Measurements from ENCODE around the gene GSTM4. TPM values are rescaled to one million over a fixed set of nuclear protein-coding genes. Genes with fewer than 3 reads are reported as not detected.

Gene GSTM4
- total and polyA plus RNA-seq, 2 experiments from 2014 or later: 12.8 to 12.9 TPM

DNA sequence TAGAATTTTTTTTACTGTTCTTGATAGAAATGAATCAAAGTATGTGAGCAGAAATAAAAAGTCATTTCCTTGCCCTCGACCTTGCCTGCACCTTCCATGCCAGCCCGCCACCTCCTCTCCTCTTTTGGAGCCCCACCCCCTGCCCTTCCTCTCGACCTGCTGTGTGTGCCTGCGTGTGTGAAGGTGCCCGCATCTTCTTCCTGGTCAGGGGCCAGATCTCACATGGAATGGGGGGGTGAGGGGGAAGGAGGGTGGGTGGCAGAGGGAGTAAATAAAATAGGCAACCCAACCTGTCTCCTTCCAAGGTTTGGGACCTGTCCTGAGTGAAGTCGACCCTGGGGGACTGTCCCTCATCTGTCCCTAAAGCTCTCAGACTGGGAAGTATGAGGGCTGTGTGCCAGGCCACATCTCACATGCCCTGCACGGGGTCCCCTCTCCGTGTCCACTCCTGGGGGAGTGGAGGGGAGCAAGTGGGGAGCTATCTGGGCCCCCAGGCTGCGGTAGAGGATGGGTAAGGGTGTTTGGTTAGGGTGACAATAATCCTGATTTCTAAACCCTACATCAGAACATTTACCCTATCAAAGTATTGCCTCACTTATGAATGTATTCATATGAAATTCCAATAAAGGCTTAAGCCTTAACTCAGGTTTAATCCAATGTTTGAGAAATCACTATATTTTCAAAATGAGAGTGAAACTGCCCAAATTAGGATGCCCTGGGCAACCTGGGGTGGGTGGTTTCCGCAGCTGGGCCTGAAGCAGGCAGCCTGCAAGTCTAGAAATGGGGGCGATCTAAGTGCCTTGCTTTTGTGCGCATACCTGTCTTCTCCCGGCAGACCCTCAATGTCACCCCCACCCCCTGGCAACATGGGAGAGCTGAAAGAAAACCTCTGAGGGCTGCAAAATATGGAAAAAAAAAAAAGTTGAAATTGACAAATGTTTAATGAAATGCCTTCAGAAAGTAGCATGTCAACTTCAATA, 20.8 kb upstream of the GSTM4 start:
- ATAC-seq (no peak), DNase-seq (ENCODE audit: low spot score) (no peak)
- Histone ChIP-seq H3K4me2 (no peak overlapping the region), H3K4me3 (no peak overlapping the region), H3K9me2 (ENCODE audit: insufficient read depth) (no peaks in the 10 kb centered on the region), H3K4me1 (ENCODE audit: insufficient read depth) (peaks cover 10% of the 10 kb centered on the region), H3F3A (replicated peaks; ENCODE audit: low read depth) (0 out of 2 replicates have a peak, but pooled peaks cover 3% of the 10 kb centered on the region), H4K20me1 (replicated peaks; ENCODE audit: insufficient read depth) (no peaks in the 10 kb centered on the region), H2AFZ (no peak overlapping the region), H3K27me3 (ENCODE audit: insufficient read depth) (no peaks in the 10 kb centered on the region), H3K79me2 (replicated peaks; ENCODE audit: insufficient read depth) (no peaks in the 10 kb centered on the region), H3K36me3 (ENCODE audit: insufficient read depth) (peaks cover 4% of the 10 kb centered on the region; the same call in 1 of the 2 replicates), H3K27ac (ENCODE audit: low read depth) (no peak overlapping the region)
- Mint-ChIP-seq H3K27ac (peak overlapping the region; percentile 83), H3K4me1 (peaks cover 28% of the 10 kb centered on the region), H3K36me3 (ENCODE audit: low read depth) (peaks cover 4% of the 10 kb centered on the region; the same call in 1 of the 3 replicates), H3K9me3 (no peaks in the 10 kb centered on the region), H3K4me3 (no peak overlapping the region), H3K27me3 (ENCODE audit: insufficient read depth, low read depth, poor library complexity) (peaks cover 14% of the 10 kb centered on the region)
- TF ChIP-seq, protein P1, sequence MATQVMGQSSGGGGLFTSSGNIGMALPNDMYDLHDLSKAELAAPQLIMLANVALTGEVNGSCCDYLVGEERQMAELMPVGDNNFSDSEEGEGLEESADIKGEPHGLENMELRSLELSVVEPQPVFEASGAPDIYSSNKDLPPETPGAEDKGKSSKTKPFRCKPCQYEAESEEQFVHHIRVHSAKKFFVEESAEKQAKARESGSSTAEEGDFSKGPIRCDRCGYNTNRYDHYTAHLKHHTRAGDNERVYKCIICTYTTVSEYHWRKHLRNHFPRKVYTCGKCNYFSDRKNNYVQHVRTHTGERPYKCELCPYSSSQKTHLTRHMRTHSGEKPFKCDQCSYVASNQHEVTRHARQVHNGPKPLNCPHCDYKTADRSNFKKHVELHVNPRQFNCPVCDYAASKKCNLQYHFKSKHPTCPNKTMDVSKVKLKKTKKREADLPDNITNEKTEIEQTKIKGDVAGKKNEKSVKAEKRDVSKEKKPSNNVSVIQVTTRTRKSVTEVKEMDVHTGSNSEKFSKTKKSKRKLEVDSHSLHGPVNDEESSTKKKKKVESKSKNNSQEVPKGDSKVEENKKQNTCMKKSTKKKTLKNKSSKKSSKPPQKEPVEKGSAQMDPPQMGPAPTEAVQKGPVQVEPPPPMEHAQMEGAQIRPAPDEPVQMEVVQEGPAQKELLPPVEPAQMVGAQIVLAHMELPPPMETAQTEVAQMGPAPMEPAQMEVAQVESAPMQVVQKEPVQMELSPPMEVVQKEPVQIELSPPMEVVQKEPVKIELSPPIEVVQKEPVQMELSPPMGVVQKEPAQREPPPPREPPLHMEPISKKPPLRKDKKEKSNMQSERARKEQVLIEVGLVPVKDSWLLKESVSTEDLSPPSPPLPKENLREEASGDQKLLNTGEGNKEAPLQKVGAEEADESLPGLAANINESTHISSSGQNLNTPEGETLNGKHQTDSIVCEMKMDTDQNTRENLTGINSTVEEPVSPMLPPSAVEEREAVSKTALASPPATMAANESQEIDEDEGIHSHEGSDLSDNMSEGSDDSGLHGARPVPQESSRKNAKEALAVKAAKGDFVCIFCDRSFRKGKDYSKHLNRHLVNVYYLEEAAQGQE (IDR thresholded peaks at IDR 0.05; ENCODE audit: unreplicated experiment): no peak
- TF ChIP-seq, protein P2, sequence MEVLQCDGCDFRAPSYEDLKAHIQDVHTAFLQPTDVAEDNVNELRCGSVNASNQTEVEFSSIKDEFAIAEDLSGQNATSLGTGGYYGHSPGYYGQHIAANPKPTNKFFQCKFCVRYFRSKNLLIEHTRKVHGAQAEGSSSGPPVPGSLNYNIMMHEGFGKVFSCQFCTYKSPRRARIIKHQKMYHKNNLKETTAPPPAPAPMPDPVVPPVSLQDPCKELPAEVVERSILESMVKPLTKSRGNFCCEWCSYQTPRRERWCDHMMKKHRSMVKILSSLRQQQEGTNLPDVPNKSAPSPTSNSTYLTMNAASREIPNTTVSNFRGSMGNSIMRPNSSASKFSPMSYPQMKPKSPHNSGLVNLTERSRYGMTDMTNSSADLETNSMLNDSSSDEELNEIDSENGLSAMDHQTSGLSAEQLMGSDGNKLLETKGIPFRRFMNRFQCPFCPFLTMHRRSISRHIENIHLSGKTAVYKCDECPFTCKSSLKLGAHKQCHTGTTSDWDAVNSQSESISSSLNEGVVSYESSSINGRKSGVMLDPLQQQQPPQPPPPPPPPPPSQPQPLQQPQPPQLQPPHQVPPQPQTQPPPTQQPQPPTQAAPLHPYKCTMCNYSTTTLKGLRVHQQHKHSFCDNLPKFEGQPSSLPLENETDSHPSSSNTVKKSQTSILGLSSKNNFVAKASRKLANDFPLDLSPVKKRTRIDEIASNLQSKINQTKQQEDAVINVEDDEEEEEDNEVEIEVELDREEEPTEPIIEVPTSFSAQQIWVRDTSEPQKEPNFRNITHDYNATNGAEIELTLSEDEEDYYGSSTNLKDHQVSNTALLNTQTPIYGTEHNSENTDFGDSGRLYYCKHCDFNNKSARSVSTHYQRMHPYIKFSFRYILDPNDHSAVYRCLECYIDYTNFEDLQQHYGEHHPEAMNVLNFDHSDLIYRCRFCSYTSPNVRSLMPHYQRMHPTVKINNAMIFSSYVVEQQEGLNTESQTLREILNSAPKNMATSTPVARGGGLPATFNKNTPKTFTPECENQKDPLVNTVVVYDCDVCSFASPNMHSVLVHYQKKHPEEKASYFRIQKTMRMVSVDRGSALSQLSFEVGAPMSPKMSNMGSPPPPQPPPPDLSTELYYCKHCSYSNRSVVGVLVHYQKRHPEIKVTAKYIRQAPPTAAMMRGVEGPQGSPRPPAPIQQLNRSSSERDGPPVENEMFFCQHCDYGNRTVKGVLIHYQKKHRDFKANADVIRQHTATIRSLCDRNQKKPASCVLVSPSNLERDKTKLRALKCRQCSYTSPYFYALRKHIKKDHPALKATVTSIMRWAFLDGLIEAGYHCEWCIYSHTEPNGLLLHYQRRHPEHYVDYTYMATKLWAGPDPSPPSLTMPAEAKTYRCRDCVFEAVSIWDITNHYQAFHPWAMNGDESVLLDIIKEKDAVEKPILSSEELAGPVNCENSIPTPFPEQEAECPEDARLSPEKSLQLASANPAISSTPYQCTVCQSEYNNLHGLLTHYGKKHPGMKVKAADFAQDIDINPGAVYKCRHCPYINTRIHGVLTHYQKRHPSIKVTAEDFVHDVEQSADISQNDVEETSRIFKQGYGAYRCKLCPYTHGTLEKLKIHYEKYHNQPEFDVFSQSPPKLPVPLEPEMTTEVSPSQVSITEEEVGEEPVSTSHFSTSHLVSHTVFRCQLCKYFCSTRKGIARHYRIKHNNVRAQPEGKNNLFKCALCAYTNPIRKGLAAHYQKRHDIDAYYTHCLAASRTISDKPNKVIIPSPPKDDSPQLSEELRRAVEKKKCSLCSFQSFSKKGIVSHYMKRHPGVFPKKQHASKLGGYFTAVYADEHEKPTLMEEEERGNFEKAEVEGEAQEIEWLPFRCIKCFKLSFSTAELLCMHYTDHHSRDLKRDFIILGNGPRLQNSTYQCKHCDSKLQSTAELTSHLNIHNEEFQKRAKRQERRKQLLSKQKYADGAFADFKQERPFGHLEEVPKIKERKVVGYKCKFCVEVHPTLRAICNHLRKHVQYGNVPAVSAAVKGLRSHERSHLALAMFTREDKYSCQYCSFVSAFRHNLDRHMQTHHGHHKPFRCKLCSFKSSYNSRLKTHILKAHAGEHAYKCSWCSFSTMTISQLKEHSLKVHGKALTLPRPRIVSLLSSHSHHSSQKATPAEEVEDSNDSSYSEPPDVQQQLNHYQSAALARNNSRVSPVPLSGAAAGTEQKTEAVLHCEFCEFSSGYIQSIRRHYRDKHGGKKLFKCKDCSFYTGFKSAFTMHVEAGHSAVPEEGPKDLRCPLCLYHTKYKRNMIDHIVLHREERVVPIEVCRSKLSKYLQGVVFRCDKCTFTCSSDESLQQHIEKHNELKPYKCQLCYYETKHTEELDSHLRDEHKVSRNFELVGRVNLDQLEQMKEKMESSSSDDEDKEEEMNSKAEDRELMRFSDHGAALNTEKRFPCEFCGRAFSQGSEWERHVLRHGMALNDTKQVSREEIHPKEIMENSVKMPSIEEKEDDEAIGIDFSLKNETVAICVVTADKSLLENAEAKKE (CRISPR knock-in tag; IDR thresholded peaks at IDR 0.05): no peak
- TF ChIP-seq POLR2AphosphoS5 (IDR thresholded peaks at IDR 0.05; ENCODE audit: low read depth): no peak
- TF ChIP-seq EZH2phosphoT487 (IDR thresholded peaks at IDR 0.05; ENCODE audit: unreplicated experiment): no peak
- no peak for TF ChIP-seq JUNB (IDR thresholded peaks at IDR 0.05; ENCODE audit: unreplicated experiment)
- TF ChIP-seq, protein P3, sequence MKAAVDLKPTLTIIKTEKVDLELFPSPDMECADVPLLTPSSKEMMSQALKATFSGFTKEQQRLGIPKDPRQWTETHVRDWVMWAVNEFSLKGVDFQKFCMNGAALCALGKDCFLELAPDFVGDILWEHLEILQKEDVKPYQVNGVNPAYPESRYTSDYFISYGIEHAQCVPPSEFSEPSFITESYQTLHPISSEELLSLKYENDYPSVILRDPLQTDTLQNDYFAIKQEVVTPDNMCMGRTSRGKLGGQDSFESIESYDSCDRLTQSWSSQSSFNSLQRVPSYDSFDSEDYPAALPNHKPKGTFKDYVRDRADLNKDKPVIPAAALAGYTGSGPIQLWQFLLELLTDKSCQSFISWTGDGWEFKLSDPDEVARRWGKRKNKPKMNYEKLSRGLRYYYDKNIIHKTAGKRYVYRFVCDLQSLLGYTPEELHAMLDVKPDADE (IDR thresholded peaks at IDR 0.05): no peak
- TF ChIP-seq STAT1 (IDR thresholded peaks at IDR 0.05; ENCODE audit: unreplicated experiment): no peak
- no peak for TF ChIP-seq NANOG (IDR thresholded peaks at IDR 0.05; ENCODE audit: borderline replicate concordance)
- TF ChIP-seq EZH2 (IDR thresholded peaks at IDR 0.05; ENCODE audit: low read depth, unreplicated experiment): no peak
